GM19397 (cell line): ENCODE data around the gene PRR16.

Experiments used
- ATAC-seq: cut with Tn5 transposase; IDR thresholded peaks from one replicate; pipeline ENCODE4 v1.9.1; 2021; ENCODE audit warnings: mild to moderate bottlenecking, moderate library complexity; ENCODE audit not compliant: unreplicated experiment

Gene PRR16

DNA sequence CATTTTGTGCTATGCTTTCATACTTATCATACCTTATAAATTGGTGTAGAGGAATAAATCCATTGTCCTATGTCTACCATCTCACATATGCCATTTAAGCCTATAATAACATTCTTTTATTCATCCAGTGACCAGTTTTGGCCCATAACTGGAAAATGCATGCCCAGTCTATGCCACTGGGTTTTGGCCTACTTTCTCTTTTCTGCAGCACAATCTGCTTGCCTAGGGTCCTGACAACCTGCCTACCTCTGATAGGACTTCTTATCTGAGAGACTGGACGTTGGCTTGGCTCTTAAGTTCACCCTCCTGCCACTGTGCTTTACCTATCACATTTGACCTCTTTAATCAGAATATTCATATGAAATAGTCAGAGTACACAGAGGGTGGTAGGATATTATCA lies 103.0 kb downstream of the PRR16 start:
- no peak for ATAC-seq

DNA sequence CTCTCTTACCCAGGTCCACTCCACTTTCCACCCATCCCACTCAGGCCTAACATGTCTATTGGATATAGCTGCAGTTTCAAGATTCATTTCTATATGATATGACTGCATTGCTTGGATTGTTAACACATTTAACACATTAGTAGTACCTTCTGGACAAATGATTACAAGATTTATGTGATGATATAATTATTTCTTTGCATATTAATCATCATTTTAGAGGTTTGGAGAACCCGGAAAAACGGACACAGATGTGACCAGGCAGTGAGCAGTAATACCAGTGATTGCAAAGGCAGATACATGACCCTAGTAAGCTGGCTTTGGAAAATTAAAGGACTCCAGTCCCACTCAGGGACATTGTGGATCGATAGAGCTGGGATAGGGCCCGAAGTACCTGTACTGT lies 103.8 kb downstream of the PRR16 start:
- ATAC-seq: no peak

DNA sequence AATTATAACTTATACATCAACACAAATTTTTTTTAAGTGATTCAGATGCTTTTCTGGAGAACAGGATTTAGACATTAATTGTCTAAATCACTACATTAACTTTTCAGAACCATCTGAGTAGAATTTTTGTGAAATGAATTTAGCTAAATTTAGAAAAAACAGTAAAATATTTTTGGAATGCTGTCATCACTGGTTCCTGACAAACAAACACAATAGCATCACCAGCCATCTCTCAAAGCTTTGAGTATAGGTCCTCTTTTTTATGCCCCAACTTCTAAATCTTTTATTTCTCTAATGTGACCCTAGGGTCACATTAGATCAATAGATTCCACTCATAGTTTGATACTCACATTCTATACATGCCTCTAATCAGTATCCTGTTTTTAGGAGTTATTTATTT lies 104.6 kb downstream of the PRR16 start:
- no peak for ATAC-seq

DNA sequence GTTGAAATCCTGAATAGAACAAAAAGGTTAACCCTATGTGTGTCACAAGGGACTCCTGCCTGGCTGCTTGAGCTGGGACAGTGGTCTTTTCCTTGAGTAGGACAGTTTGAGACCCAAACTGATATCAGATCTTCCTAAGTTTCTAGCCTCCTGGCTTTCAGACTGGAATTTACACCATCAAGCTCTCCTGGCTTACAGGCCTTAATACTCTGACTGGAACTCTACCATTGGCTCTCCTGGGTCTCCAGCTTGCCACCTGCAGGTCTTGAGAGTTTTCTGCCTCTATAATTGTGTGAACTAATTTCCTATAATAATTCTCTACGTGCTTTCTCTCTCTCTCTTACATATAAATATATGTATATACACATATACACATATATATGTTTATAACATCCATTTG lies 112.5 kb downstream of the PRR16 start:
- no peak for ATAC-seq

DNA sequence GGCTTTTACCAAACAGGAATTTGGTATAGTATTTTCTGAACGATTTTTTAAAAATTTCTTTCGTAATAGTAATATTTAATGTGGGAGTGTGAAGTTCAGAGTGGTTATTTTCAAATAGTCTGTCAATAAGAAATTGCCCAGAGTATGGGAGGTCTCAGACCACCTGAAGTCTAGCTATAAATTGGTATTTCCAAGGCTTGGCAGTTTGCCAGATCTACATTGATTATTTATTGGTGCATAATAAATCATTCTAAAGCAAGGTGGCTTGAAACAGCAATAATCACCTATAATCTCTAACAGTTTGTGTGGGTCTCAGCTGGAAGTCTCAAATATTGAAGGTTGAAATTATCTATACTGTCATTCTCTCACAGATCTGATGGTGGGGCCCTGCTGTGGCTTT lies 118.5 kb downstream of the PRR16 start:
- no peak for ATAC-seq

DNA sequence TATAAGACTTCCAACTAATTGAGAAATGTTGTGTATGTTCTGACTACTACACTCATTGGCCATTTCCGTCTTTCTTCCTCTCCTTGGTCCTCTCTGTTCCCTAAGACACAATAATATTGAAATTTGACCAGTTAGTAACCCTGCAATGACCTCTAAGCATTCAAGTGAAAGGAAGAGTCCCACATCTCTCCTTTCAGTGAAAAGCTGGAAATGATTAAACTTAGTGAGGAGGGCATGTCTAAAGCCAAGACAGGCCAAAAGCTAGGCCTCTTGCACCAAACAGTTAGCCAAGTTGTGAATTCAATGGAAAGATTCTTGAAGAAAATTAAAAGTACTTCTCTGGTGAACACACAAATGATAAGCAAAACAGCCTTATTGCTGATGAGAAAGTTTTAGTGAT lies 122.5 kb downstream of the PRR16 start:
- no peak for ATAC-seq

DNA sequence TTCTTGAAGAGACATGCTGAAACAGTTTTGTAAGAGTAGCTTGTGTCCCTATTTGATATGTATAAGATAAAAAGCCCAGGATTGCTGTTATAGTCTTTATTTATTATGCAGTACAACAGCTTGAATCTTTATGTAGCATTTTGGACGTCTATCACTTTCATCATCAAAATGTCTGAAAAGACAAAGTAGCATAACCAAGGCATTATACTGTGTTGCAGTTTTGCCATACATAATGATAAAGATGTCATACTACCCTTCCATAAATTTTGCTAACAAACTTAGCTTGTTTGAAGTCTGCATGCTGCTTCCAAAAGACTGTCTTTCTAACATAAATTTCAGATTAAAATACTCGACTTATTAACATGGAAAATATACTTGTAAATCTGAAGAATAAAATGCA lies 127.8 kb downstream of the PRR16 start:
- no peak for ATAC-seq

DNA sequence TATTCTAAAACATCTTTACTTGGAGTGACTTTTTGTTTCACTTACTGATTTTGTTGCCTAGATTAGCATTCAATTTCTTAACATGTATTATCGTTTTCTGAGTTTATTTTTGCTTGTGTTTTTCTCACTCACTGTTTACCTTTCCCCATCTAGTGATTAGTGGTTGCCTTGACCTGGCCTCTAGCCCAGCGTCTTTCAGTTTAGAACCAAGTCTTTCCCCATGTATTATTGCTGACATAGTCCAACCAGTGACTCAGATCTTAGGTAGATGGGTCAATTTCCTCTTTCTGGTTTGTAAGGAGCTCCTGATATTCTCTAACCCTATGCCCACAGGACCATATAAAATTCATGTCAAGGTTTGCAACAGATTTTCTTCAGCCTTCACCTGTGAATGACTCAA lies 135.5 kb downstream of the PRR16 start:
- ATAC-seq: no peak

DNA sequence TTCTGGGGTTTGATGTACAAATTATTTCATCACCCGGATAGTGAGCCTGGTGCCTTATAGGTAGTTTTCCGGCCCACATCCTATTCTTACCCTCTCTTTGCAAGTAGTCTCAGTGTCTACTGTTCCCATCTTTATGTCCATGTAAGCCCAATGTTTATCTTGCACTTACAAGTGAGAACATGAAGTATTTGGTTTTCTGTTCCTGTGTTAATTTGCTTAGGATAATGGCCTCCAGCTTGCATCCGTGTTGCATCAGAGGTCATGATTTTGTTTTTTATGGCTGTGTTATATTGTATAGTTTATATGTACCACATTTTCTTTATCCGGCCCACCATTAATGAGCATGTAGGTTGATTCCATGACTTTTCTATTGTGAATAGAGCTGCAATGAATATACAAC lies 136.5 kb downstream of the PRR16 start:
- ATAC-seq: no peak

DNA sequence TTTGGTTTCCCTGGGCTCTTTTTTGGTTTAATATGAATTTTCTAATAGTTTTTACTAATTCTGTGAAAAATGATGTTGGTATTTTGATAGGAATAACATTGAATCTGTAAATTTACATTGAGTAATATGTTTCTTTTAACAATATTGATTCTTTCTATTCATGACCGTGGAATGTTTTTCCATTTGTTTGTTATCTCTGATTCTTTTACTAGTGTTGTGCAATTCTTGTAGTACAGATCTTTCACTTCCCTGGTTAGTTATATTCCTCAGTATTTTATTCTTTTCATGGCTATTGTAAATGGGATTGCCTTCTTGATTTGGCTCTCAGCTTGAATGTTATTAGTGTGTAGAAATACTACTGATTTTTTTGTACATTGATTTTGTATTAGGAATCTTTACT lies 137.9 kb downstream of the PRR16 start:
- ATAC-seq: no peak

DNA sequence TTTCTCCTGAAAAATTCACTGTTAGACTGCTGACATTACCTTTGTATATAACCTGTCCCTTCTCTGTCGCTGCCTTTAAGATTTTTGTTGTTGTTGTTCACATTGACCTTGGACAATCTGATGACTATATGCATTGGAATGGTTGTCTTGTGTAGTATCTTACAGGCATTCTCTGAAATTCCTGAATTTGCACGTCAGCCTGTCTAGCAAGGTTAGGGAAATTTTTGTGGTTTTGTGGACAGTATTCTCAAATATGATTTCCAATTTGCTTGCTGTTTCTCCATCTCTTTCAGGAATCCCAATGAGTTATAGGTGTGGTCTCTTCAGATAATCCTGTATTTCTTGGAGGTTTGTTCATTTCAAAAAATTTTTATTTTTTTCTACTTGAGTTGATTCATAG lies 140.8 kb downstream of the PRR16 start:
- no peak for ATAC-seq

DNA sequence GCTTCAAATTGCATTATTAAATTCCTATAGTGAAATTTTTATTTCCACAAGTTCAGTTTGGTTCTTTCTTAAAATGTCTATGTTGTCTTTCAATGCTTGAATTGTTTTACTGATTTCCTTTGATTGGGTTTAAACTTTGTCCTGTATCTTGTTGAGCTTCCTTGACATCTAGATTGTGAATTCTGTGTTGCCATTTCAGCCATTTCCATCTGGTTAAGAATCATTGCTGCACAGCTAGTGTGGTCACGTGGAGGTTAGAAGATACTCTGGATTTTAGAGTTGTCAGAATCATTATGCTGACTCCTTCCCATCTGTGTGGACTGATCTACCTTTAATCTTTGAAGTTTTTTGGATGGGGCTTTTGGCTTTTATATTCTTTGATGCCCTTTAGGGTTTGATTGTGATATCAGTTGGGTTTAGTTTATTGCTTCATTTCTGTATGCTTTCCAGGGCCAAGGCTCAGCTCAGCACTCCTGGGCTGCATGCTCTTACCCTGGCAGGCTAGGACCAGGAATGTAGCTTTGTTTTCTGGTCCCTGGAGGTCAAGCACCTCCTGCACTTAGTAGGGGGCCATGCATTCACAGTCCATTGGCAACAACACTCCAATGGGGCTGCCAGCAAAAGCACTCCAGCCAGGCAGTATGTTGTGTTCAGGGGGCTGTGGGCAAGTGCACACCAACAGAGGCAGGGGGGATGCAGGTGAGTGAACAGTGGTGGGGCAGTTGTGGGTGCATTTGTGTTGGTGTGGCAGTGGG lies 141.4 kb downstream of the PRR16 start:
- ATAC-seq: no peak

DNA sequence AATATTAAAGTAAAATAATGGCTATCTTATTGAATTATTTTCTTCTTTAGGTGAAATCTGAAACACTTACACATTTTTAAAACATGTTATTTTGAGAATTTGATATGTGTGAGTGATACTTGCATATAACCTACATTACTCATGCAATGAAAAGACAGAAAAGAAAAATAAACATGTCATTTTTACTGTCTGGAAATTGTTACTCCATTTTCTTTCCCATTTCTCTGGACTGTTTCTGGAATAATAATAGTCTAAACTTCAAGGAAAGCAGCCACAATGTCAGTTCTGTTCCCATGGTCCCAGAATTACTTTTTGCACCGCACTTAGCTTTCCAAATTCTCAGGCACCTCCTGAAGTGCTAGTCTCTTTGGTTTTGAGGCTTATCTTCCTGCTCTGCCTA lies 145.5 kb downstream of the PRR16 start:
- ATAC-seq: no peak

DNA sequence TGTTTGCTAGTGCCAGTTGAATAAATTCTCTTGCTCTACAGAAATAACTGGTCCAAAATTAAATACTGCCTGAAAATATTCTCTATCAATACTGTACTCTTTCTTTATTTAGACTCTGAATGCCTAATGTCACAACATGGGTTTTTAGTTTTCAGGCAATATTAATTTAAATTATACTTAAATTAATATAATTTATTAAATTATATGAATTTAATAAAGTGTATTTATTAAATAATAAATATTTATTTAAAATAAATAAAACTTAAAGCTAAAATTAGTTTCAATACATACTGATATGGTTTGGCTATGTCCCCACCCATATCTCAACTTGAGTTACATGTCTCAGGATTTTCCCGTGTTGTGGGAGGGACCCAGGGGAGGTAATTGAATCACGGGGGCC lies 146.0 kb downstream of the PRR16 start:
- no peak for ATAC-seq

DNA sequence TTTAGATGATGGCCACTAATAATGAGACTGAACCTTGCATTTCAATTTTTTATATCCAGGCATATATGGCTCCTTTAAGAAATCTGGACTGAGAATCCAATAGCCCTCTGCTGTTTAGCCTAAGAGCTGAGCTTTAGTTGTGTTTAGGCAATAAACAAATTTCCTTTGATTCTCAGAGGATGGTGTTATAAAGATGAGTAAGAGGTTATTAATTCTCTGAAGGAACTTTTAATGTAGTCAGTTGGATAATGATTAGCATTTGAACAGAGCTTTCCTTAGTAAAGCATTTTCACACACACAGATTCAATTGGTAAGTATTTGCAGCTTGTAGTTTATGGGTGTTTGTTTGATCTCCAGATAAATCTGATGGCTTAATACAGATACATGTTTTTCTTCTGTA lies 149.6 kb downstream of the PRR16 start:
- ATAC-seq: no peak

DNA sequence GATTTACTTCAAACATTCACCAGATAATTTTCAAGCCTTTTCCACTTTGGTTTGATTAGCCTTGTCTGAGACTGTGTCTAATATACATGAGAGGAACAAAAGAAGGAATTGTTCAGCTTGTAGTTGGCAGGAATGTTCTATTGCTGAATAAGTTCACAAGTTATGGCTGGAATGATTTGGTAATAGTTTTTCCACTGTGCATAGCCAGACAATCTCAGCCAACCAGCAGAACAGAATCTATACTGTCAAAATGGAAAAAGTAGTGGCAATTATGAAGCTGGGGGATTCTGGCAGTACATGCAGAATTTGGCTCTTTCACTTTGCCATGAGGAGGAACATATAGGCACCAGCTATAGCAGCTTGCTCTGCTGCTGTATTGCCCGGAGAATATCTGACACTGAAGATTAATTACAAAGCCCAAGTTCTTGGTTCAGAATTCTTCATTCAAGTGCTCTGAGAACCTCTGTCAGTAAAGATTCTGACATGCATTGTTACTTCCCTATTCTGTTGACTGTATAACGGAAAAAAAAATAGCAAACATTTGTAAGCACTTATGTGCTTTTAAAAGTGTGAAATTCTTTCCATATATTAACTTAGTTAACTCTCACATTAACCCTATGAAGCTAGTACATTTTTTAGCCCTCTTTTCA lies 150.6 kb downstream of the PRR16 start:
- no peak for ATAC-seq

DNA sequence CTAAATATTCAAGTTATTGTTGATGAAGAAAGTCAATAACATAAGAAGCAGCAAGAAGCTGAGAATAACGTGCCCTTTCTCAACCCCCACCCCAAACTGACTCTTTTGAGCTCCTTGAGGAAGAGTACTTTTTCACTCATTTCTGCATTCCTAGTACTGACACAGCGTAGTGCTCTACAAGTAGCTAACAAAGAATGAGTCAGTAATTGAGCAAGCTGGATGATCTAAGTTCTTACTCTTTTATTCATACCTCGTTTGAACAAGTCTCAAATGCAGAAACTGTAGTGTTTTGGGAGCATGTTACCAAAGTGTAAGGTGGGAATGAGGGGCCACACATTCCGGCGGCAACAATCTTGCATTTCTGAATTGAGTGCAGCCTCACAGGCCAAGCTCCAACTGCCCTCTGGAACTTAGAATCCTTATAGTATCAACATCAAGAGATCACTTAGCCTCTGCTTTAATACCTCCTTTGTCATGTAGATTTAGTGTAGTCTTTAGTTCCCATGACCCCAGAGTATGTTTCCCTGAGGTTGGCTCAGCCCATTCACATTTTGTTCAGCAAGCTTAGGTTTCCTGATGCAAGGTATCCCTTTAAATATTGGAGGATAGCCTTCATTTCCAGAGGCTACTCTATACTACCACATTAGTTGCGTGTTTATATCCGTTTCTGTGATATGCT lies 152.0 kb downstream of the PRR16 start:
- no peak for ATAC-seq

DNA sequence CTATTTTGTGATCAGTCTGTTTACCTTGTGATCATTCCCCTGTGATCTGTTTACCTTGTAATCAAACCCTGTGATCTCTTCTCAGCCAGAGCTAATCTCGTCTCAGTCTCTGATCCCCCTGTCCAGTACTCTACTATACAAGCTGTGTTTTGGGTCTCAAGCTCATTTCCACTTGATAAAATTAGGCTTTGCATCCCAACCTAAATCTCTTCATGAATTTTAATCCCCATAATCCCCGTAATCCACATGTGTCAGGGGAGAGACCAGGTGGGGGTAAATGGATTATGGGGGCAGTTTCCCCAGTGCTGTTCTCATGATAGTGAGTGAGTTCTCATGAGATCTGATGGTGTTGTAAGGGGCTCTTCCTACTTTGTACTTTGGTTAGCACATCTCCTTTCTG lies 157.2 kb downstream of the PRR16 start:
- ATAC-seq: no peak

DNA sequence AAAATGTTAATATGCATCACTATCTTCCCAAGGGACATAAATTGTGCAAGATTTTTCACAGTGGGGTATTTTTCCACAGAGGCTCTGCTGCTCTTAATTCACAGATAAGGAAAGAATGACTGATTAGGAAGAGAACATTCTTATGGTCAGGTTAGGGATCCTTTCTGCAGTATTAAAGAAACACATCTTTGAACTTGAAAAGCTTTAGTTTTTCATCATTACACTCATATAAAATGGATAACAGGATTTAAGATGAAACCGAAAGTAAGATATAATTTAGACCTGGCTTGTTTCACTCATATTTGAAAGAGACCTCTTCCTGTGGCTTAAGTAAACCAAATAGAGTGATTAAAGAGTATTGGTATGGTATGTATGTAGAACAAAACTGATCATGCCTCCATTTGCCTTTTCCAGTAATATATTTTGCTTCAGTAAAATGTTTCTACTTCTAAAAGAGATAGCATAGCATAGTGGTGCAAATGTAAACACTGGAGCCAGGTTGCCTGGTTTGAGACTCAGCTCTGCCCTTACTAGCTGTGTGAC lies 160.0 kb downstream of the PRR16 start:
- ATAC-seq: no peak

DNA sequence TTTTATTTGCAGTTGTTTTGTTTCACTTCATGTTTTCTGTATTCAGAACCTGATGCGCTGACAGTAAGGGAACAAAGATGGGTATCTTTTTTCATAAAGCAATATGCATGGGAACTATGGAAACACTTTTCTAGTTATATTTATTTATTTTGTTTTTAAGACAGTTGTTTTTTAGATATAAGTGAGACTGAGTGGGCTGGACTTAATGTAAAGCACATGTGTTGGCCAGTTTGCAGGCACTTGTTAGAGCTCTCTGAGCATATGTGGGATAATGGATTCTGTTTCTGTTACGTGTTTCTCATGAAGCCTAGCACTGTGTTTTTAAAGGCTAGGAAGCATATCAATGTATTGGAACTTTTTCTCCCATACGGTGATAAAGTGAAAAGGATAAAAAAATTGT lies 164.1 kb downstream of the PRR16 start:
- no peak for ATAC-seq

DNA sequence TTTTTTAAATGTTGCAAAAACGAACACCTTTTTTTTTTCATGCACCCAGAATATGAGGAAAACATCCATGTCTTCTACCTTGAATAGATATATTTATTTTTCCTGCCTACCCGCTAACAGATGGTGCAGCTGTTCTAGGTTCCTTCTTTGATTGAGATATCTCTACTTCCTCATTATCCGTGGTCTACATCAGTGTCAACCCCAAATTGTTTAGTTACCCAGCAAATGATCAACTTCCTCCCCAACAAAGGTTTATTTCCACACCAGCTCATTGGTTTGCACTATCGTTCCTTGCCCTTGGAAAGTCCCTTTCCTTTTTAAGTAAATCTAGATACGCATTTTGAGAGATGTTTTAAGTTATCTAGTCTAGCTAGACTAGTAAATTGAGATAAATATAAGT lies 166.4 kb downstream of the PRR16 start:
- no peak for ATAC-seq

DNA sequence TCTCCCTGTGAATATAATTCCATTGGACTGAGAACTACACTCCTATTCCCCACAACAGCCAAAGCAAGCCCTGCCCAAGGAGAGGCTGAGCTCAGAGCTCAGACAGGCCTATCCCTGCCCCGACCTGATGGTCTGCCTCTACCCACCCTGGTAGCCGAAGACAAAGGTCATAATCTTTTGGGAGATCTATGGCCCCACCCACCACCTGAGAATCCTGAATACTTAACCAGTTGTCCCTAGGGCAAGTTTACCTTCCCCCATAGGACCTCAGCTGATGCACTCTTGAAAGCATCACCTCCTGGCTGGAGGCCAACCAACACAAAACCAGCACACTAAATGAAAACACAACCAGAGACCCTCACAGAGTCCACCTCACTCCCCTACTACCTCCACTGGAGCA lies 167.5 kb downstream of the PRR16 start:
- ATAC-seq: no peak
